Measurements from ENCODE around the gene SPEM1. TPM values are rescaled to one million over a fixed set of nuclear protein-coding genes. Genes with fewer than 3 reads are reported as not detected.

SPEM1 gene
- total and polyA plus RNA-seq, 10 of the 15 experiments (the other 5 are each of a cell fraction or from before 2014, with no cell fraction given) = not detected

DNA sequence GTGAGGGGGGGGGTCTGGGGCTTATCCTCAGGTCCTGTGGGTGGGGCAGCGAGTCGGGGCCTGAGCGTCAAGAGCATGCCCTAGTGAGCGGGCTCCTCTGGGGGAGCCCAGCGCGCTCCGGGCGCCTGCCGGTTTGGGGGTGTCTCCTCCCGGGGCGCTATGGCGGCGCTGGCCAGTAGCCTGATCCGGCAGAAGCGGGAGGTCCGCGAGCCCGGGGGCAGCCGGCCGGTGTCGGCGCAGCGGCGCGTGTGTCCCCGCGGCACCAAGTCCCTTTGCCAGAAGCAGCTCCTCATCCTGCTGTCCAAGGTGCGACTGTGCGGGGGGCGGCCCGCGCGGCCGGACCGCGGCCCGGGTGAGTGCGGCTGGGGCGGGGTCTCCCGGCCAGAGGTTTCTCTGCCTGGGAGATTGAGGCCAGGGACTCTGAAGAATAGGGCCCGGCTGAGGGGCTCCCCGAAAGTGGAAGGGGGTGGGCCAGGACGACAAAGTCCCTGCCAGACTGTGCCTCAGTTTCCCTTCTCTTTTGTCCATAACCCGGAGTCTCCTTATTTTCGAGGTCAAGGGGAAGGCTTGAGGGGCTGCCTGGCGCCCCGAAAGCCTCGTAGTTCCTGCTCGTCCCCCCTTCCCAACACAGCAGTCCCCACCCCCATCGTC, 19.5 kb downstream of the SPEM1 start, which contains the start of gene FGF11:
FGF11 (plus strand) TSS at position 51 of the 651 bp plus-strand sequence; CDS start at position 160, 109 bp downstream.
- Histone ChIP-seq H3K79me2 (ENCODE audit: control insufficient read depth, insufficient read depth, low read length) (peaks cover 6% of the 10 kb centered on the region), H2AFZ (ENCODE audit: control insufficient read depth, low read depth, low read length) (peak within 1 kb of the TSS; percentile 82), H4K20me1 (ENCODE audit: control insufficient read depth, insufficient read depth) (no peaks in the 10 kb centered on the region), H3K4me3 (peak within 1 kb of the TSS; percentile 97), H3K27ac (ENCODE audit: control insufficient read depth, insufficient read depth) (peak within 1 kb of the TSS; percentile 46), H3K27me3 (replicated peaks in 1 of 2; ENCODE audit: control insufficient read depth in 2 of 2, insufficient read depth in 2 of 2, low read length in 1 of 2) (peaks cover 0 to 4% of the 10 kb centered on the region in 2 experiments; a peak in 2 of 4 replicates), H3K4me1 (ENCODE audit: control insufficient read depth, insufficient read depth, low read length) (peaks cover 29% of the 10 kb centered on the region), H3K4me2 (ENCODE audit: control insufficient read depth, insufficient read depth) (peak within 1 kb of the TSS; percentile 91), H3K9me3 (replicated peaks; ENCODE audit: control insufficient read depth, insufficient read depth, low read length) (no peaks in the 10 kb centered on the region), H3K9ac (ENCODE audit: control insufficient read depth, insufficient read depth, low read length) (peak within 1 kb of the TSS; percentile 77), H3K36me3 (ENCODE audit: control insufficient read depth in 2 of 2, insufficient read depth in 2 of 2, low read length in 1 of 2) (no peaks in the 10 kb centered on the region)
- BruUV-seq (replicated peaks) = no TSS peak
- FAIRE-seq = no peak
- RAD21 ChIA-PET (ENCODE audit: unreplicated experiment) = interaction anchor here (0.7 to 2.5 kb wide), 8 partner anchors 15 to 121 kb away, joined by 3 to 12 read pairs (median 4); partner anchors contain the start of genes POLR2A, SENP3 and TMEM95
- intact Hi-C loops (cut with micrococcal nuclease; ENCODE audit: unreplicated experiment) (loop anchor here (5.0 to 10.0 kb wide), 4 partner anchors 37 to 395 kb away; partner anchors contain the start of genes KCTD11, SENP3, SLC16A11 and TMEM256), in situ Hi-C loops (cut with MboI) (no loop called here)
- DNase-seq (ENCODE audit: low read depth, low spot score) = no peak
- ATAC-seq = no peak
- WGBS (ENCODE audit: insufficient coverage, insufficient replicate concordance, low lambda C conversion rate, missing lambda C conversion rate) = 9% methylated on average over 46 of the region's 50 CpGs
- CTCF ChIA-PET = interaction anchor here (0.7 to 2.8 kb wide), 5 partner anchors 37 to 248 kb away, joined by 3 to 16 read pairs (median 3); partner anchors contain the start of genes SENP3 and TP53
- POLR2A ChIA-PET = interaction anchor here (0.5 to 8.2 kb wide), 10 partner anchors 9 to 757 kb away, joined by 3 to 63 read pairs (median 6); partner anchors contain the start of genes POLR2A, SENP3, SLC35G6 and TMEM256
- SMC1A ChIA-PET (ENCODE audit: uncharacterized antibody, unreplicated experiment) = interaction anchor here (0.9 to 1.2 kb wide), 4 partner anchors 13 to 119 kb away, joined by 3 to 5 read pairs (median 3); partner anchors contain the start of gene TNFSF13
- TF ChIP-seq, protein P1, sequence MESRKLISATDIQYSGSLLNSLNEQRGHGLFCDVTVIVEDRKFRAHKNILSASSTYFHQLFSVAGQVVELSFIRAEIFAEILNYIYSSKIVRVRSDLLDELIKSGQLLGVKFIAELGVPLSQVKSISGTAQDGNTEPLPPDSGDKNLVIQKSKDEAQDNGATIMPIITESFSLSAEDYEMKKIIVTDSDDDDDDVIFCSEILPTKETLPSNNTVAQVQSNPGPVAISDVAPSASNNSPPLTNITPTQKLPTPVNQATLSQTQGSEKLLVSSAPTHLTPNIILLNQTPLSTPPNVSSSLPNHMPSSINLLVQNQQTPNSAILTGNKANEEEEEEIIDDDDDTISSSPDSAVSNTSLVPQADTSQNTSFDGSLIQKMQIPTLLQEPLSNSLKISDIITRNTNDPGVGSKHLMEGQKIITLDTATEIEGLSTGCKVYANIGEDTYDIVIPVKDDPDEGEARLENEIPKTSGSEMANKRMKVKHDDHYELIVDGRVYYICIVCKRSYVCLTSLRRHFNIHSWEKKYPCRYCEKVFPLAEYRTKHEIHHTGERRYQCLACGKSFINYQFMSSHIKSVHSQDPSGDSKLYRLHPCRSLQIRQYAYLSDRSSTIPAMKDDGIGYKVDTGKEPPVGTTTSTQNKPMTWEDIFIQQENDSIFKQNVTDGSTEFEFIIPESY (IDR thresholded peaks at IDR 0.05) = no peak
- TF ChIP-seq CHD2 (IDR thresholded peaks at IDR 0.05; ENCODE audit: borderline replicate concordance, low read depth, low read length) (peak; percentile 96; the same call in 1 of the 2 replicates), PML (IDR thresholded peaks at IDR 0.05; ENCODE audit: low read length) (no peak), GATAD2B (conservative IDR thresholded peaks at IDR 0.05; ENCODE audit: low read depth) (0 out of 2 replicates have a peak, but pooled peaks have one; percentile 43), LARP7 (IDR thresholded peaks at IDR 0.05) (peak; percentile 56; the same call in 1 of the 2 replicates), YY1 (IDR thresholded peaks at IDR 0.05; ENCODE audit: low read depth, low read length) (peak; percentile 64; the same call in 1 of the 2 replicates), BRCA1 (IDR thresholded peaks at IDR 0.05; ENCODE audit: low read depth, low read length) (peak; percentile 66; the same call in 1 of the 2 replicates), POLR2AphosphoS2 (IDR thresholded peaks at IDR 0.05; ENCODE audit: low read depth, low read length) (peak; percentile 35; the same call in 1 of the 2 replicates), MTA3 (IDR thresholded peaks at IDR 0.05; ENCODE audit: borderline replicate concordance, low read length) (peak; percentile 10; the same call in 1 of the 2 replicates)
- TF ChIP-seq, protein P2, sequence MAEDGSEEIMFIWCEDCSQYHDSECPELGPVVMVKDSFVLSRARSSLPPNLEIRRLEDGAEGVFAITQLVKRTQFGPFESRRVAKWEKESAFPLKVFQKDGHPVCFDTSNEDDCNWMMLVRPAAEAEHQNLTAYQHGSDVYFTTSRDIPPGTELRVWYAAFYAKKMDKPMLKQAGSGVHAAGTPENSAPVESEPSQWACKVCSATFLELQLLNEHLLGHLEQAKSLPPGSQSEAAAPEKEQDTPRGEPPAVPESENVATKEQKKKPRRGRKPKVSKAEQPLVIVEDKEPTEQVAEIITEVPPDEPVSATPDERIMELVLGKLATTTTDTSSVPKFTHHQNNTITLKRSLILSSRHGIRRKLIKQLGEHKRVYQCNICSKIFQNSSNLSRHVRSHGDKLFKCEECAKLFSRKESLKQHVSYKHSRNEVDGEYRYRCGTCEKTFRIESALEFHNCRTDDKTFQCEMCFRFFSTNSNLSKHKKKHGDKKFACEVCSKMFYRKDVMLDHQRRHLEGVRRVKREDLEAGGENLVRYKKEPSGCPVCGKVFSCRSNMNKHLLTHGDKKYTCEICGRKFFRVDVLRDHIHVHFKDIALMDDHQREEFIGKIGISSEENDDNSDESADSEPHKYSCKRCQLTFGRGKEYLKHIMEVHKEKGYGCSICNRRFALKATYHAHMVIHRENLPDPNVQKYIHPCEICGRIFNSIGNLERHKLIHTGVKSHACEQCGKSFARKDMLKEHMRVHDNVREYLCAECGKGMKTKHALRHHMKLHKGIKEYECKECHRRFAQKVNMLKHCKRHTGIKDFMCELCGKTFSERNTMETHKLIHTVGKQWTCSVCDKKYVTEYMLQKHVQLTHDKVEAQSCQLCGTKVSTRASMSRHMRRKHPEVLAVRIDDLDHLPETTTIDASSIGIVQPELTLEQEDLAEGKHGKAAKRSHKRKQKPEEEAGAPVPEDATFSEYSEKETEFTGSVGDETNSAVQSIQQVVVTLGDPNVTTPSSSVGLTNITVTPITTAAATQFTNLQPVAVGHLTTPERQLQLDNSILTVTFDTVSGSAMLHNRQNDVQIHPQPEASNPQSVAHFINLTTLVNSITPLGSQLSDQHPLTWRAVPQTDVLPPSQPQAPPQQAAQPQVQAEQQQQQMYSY (CRISPR knock-in tag; IDR thresholded peaks at IDR 0.05) = no peak
- TF ChIP-seq, protein P3, sequence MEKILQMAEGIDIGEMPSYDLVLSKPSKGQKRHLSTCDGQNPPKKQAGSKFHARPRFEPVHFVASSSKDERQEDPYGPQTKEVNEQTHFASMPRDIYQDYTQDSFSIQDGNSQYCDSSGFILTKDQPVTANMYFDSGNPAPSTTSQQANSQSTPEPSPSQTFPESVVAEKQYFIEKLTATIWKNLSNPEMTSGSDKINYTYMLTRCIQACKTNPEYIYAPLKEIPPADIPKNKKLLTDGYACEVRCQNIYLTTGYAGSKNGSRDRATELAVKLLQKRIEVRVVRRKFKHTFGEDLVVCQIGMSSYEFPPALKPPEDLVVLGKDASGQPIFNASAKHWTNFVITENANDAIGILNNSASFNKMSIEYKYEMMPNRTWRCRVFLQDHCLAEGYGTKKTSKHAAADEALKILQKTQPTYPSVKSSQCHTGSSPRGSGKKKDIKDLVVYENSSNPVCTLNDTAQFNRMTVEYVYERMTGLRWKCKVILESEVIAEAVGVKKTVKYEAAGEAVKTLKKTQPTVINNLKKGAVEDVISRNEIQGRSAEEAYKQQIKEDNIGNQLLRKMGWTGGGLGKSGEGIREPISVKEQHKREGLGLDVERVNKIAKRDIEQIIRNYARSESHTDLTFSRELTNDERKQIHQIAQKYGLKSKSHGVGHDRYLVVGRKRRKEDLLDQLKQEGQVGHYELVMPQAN (conservative IDR thresholded peaks at IDR 0.05) = peak; percentile 41; the same call in 1 of the 2 replicates

Measured in GM12878 (cell line).